NCI-H1436 (cell line): Measurements from ENCODE around the gene LARGE2.
"Not testable (repeated sequence)": the region's sequence is repeated elsewhere in the genome, so short reads cannot be mapped to it uniquely, and the experiment has no call there.

Source experiments
- DNase-seq: peaks from one replicate; lab custom pipeline; 2025; lab: John Stamatoyannopoulos, UW

LARGE2 gene

DNA sequence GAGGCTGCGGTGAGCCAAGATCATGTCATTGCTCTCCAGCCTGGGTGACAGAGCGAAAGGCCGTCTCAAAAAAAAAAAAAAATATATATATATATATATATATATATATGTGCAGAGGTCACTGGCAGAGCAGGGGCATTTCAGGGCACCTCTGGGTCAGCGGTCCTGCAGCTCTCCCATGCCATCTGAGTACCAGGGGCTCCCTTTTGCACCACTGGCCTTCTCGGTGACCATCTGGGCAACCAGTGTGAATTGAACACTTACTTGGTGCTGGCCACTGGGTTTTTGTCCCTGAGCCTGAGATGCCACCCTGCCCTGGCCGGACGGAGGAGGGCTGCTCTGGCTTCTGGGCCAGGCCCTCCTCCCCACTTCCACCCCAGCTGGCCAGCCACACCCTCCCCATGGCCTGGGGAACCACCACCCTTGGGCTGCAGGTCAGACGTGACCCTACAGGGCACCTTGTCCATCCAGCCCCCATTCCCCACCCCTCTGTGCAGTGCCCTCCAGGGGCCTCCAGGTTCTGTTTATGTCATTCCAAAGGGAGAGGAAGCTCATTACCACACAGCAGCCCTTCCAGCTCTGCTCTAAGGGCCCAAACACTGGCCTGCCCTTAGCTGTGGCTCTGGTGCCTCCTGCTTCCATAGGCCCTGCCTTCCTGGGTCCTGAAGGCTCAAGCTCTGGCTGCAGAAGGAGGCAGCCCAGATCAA, 26.8 kb upstream of the LARGE2 start:
- DNase-seq, result no peak

- DNase-seq, result peak; percentile 63
These were observed 26.0 kb upstream of the LARGE2 start for GRCh38 chr11:45896422-45896984.

- no peak for DNase-seq
These were observed 24.9 kb upstream of the LARGE2 start for GRCh38 chr11:45897556-45897955.

DNA sequence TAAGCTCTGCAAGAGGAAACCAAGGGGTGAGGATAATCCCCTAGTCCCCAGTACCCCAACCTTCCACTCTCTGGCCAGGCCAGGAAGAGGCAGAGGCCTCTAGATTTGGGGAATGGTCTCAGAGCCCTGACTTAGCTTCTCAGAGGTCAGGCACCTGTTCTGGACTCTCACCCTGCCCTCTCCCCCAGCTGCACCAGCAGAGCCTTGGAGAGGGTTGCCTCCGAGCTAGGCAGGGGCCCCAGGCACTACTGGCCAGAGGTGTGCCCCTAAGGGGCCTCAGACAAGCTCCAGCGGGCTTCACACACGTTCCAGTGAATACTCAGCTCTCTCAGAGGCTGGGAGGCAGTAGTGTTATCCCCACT, 23.4 kb upstream of the LARGE2 start:
- no peak for DNase-seq

DNA sequence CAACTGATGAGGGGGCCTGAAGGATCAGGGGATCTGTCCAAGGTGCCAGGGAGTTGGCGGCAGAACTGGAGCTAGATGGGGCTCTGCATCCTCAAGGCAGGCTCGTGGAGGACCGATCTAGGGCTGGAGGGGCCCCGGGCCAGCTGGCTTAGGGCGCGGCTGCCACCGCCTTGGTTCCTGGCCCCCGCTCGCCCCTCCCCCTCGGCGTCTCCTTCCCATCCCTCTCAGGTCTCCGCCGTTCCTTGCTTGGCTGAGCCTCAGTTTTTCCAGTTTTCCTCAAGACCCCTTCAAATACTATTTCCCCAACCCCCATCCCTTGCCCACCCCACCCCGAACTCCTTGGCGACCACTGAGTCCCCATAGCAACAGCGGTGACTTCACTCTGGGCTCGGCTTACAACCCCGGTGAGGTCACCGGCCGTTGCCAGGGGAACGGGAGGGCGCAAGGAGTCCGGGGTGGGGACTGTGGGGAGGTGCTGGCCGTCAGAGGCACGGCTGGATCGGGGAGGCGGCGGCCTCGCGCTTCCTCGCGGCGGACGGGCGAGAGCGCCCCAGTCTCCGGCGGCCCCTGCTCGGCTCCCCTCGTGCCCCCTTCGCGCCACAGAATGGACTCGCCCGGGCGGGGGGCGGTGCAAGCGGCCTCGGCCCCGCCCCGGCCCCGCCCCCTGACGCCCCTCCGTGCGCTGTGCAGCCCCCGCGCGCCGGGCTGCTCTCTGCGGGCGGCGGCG, 22.8 kb upstream of the LARGE2 start:
- peak; percentile 90 for DNase-seq

- not testable (repeated sequence) for DNase-seq
These were observed 22.2 kb upstream of the LARGE2 start for GRCh38 chr11:45900175-45900800.

DNA sequence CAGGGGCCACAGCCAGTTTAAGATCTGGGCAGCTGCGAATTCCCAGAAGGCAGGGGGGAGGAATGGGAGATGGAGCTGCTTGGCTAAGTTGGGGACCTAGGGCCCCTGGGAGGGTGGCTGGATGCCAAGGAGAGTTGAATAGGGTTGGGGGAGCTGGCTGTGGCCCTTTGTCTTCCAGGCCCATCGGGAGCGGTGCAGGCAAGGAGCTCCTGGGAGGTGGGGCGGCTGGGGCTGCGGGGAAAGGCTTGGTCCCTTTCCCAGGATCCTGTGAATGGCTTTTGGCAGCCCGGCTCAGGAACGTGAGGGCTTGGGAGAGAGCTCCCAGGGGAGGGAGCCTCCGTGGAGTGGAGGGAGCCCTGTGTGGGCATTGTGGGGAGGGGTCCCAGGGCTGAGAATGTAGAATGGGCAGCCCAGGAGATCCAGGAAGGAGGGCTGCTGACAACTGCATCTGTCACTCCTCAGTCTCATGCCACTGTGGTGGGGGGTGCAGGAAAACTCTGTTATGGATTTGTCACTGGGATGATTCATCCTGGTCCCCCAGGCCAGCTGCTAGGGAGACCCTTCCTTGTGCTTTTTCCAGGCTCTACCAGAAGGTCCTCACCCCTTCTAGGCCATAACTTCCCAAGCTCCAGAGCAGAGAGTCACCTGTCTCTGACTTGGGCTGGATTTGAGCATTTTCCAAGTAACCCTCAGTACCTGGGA, 21.4 kb upstream of the LARGE2 start:
- no peak for DNase-seq

GRCh38 chr11:45901626-45902025, 20.8 kb upstream of the LARGE2 start:
- DNase-seq, result no peak

DNA sequence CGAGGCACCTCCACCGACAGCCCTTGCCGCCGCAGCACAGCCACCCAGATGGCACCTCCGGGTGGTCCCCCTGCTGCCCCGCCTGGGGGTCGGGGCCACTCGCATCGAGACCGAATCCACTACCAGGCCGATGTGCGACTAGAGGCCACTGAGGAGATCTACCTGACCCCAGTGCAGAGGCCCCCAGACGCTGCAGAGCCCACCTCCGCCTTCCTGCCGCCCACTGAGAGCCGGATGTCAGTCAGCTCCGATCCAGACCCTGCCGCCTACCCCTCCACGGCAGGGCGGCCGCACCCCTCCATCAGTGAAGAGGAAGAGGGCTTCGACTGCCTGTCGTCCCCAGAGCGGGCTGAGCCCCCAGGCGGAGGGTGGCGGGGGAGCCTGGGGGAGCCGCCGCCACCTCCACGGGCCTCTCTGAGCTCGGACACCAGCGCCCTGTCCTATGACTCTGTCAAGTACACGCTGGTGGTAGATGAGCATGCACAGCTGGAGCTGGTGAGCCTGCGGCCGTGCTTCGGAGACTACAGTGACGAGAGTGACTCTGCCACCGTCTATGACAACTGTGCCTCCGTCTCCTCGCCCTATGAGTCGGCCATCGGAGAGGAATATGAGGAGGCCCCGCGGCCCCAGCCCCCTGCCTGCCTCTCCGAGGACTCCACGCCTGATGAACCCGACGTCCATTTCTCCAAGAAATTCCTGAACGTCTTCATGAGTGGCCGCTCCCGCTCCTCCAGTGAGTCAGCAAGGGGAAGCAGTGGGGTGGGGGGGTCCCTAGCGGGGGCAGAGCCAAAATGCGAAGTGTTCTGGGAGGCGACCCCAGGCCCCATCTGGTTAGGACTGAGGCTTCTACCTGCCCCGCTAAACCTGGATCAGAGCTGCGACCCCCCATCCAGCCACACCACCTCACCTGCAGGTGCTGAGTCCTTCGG, 19.7 kb upstream of the LARGE2 start:
- no peak for DNase-seq

DNA sequence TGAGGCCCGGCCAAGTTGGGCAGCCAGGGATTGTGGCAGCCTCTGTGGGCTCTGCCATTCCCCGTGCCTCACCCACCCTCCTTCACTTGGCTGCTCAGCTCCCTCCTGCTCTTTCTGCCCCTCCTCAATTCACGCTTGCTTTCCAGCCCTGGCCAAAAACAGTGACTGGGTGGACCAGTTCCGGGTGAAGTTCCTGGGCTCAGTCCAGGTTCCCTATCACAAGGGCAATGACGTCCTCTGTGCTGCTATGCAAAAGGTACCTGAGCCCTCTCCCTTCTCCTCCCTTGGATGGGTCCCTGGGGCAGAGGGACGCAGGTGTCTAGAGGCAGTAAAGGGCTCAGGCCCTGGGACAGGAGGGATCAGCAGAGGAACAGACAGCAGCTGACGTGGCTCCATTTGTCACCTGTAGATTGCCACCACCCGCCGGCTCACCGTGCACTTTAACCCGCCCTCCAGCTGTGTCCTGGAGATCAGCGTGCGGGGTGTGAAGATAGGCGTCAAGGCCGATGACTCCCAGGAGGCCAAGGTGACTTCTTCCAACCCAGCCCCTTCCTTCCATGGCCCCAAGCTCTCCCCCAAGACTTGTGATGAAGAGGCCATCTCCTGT, 18.0 kb upstream of the LARGE2 start:
- DNase-seq, result no peak

DNA sequence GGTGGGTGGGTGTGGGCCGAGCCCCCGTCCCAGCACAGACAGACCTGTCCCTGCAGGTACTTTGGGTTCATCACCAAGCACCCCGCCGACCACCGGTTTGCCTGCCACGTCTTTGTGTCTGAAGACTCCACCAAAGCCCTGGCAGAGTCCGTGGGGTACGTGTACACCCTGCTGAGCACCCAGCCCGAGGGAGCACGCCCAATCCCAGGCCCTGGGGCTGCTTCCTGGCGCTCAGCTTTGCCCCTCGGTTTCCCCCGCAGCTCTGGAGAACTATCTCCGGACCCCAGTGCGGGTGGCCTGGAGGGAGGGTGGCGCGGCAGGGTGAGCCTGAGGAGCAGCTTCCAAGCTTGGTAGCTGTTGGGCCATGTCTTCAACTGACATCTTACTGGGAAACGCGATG, 17.4 kb upstream of the LARGE2 start:
- no peak for DNase-seq

DNA sequence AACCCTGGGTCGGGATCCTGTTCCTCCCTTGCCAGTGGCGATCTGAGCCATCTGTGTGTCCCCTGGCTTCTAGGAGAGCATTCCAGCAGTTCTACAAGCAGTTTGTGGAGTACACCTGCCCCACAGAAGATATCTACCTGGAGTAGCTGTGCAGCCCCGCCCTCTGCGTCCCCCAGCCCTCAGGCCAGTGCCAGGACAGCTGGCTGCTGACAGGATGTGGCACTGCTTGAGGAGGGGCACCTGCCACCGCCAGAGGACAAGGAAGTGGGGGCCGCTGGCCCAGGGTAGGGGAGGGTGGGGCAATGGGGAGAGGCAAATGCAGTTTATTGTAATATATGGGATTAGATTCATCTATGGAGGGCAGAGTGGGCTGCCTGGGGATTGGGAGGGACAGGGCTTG, 16.9 kb upstream of the LARGE2 start:
- not testable (repeated sequence) for DNase-seq

DNA sequence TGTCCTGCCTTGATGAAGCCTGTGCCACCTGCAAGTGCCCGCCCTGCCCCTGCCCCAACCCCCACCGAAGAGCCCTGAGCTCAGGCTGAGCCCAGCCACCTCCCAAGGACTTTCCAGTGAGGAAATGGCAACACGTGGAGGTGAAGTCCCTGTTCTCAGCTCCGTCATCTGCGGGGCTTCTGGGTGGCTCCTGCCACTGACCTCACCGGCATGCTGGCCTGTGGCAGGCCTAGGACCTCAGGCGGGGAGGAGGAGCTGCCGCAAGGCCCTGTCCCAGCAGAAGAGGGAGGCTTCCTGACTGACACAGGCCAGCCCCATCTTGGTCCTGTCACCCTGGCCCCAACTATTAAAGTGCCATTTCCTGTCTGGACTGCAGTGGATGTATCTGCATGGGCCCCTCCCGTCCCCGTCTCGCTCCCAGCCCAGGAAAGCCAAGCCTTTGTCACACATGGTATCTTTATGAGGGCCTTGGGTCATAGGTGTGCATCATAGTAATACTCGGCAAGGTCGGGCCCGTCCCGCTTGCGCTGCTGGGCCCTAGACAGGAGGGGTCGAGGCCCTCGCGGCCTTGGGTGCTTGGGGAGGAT, 16.3 kb upstream of the LARGE2 start:
- DNase-seq, result no peak

DNA sequence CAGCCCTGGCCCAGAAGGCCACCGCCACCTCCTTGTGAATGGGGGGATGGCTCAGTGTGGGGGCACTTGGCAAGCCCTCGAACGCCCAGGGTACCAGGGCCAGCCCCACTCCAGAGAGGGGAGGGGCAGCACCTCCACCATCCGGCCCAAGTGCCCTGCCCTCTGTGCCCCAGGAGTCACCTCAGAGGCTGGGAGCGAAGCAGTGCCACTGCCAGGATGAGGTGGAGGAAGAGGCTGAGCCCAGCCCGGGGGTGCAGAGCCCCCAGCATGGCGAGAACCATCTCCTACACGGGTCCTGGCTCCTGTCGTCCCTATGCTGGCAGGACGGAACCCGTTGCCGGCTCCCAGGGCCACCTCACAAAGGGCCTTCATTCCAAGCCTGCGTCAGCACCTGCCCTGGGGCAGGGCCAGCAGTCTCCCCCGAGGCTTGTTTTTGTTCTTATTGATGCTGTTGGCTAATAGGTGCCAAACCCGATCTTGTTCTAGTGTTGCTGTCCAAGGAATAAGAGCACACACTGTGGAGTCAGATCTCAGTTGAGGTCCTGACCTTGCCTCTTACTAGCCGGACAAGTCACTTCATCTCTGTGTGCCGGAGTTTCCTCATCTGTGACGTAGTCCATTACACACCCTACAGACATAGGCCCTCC, 15.4 kb upstream of the LARGE2 start, which contains the start of gene FREY1:
TSS of gene FREY1 (minus strand) at position 307 of the 647 bp plus-strand sequence. CDS start at position 281, 26 bp downstream.
- no peak for DNase-seq

- no peak for DNase-seq
These were observed 14.5 kb upstream of the LARGE2 start for GRCh38 chr11:45907911-45908370.

DNA sequence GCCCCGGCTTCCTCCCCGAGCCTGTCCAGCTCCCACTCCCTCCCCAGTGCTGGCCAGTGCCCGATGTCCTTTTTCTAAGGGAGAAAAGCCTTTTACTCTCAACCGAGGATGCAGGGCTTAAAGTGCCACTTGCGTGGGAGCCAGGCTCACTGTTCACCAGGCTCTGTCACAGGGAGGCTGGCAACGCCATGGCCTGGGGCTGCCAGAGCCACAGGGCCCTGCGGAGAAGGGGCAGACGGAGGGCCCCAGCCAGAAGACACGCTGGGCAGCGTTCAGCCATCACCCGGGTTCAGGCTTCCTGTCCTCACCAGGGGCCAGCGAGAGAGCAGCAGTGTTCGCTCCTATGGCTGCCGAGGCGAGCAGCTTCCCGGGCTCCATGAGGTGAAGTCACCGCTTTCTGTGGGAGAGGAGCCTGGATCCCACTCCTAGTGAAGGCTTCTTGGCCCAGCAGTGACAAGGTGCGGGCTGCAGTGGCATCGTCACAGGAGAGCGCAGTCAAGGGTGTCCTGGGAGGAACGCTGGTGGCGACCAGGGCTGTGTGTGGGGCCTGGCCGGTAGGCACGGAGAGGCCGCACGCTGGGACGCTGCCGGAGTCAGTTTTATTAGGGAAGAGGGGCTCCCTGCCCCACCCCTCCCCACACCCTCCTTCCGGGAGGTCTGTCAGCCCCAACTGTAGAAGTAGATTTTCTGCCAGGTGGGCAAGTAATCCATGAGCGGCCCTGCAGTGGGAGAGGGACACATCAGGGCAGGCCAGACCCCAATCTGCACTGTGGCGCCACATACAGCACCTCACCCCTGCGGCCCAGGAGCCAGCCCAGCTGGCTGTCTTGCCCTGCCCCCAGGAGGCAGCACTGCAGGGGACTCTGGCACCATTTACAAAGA, 12.6 kb upstream of the LARGE2 start:
- no peak for DNase-seq

DNA sequence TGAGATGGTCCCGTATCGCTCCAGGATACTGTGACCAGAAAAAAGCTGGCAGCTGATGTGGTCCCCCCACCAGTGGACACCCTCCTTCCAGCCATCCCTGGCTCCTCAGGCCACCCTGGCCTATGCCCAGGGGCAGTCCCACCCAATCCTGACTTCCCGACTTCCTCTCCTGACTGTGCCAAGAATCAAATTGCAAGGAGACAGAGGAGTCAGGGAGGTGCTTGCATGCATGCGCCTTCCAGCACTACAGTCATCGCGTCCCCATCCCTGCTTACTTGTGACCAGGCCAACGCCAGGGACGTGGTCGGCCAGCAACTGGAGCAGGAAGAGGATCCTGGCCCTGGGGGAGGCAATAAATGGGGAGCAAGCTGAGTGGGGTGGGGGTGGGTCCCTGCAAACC, 11.8 kb upstream of the LARGE2 start:
- DNase-seq, result no peak

DNA sequence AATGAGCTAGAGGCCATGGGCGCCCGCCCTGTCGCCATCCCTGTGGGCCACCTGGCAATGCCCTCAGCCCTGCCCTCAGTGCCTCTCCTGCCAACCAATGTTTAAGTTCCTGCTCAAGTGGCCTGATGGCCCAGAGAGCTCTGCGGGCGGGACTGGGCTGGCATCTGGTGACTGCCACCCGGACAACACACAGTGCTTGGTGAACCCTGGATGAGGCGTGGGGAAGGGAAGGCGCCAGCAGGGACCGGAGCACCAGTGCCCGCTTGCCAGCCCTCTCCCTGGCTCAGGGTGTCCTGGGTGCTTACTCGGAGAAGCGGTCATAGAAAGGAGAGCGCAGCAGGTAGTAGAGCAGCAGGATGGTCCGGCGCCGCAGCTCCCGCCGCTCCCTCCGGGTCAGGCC, 8.9 kb upstream of the LARGE2 start:
- DNase-seq, result no peak
